Ascending aorta (tissue), 2 donors: ENCODE data around the gene FXYD2. TPM values are rescaled to one million over a fixed set of nuclear protein-coding genes. Genes with fewer than 3 reads are reported as not detected.

Experiments used
- DNase-seq, 2 donors: peaks; one replicate each; pipeline ENCODE4 v3.0.0-alpha.2; 2019; ENCODE audit warnings: low spot score in 2 of 2
- H3K27ac ChIP-seq, 2 donors: fragments of 200-600 bp; sonication (generic); one replicate each; pipeline ENCODE4 v1.5.1; 2016 to 2017; ENCODE audit warnings: mild to moderate bottlenecking in 1 of 2
- H3K27me3 ChIP-seq: fragments of 200-600 bp; sonication (generic); one replicate; pipeline ENCODE4 v1.5.1; 2017
- H3K36me3 ChIP-seq, 2 donors: fragments of 200-600 bp; sonication (generic); one replicate each; pipeline ENCODE4 v1.5.1; 2016
- H3K4me1 ChIP-seq, 2 donors: fragments of 200-600 bp; sonication (generic); one replicate each; pipeline ENCODE4 v1.5.1; 2016 to 2017; ENCODE audit warnings: mild to moderate bottlenecking in 1 of 2
- H3K4me3 ChIP-seq, 2 donors: fragments of 200-600 bp; sonication (generic); one replicate each; pipeline ENCODE4 v1.5.1; 2016 to 2017; ENCODE audit warnings: mild to moderate bottlenecking in 1 of 2
- H3K9me3 ChIP-seq, 2 donors: fragments of 200-600 bp; sonication (generic); one replicate each; pipeline ENCODE4 v1.5.1; 2016
- intact Hi-C: fragments of 100-400 bp; cut with DNase I; formaldehyde crosslinking; loops from one replicate; pipeline ENCODE4 v1.15.1; 2023
- total RNA-seq: library from RNA; depleted of rRNA; stranded (reverse); fragments of >200 nt; gene quantifications from one replicate; pipeline ENCODE4 v1.1.0, GENCODE V29; 2016
- TF ChIP-seq, protein P1 (sequence below), 3 experiments: fragments of 200-600 bp in 2 of 3; fragments of 450-650 bp in 1 of 3; sonication (generic) in 2 of 3; IDR thresholded peaks; one replicate each; pipeline ENCODE4 v1.5.1; 2016 to 2019; ENCODE audit warnings: antibody characterized with exemption in 3 of 3, mild to moderate bottlenecking in 1 of 3, moderate library complexity in 1 of 3

The FXYD2 gene
- total RNA-seq, 1 donor from 2014 or later, result not detected

DNA sequence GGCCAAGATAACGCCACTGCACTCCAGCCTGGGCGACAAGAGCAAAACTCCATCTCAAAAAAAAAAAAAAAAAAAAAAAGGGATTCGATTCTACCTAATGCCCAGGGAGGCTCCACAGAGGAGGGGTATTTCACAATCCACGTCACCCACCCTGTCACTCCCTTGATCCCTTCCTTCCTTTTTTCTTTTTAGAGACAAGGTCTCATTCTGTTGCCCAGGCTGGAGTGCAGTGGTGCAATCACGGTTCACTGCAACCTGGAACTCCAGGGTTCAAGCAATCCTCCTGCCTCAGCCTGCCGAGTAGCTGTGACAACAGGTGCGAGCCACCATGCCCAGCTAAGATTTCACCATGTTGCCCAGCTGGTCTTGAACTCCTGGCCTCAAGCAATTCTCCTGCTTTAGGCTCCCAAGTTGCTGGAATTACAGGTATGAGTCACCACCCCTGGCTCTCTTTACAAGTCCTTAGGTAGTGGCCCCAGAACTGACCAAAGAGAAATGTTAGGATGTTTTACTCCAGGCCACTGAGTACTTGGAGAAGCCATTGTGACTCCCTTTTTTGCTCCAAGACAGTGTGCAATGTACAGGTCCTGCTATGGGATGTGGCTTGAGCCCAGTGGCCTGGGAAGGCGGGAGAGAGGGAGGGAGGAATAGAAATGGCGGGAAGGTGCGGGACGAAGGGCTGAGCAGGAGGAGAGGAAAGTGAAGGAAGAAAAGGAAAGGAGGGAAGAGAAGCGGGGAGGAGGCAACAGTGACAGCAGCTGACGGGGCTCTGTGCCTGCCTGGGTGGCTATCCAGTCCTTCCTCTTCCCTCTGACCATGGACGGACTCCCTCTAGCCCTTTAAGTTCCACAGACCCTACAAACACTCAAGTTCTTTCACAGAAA is 11.8 kb upstream of the FXYD2 start:
- no peaks in the 10 kb centered on the region for H3K27me3 ChIP-seq
- H3K27ac ChIP-seq, result no peak overlapping the region
- no peaks in the 10 kb centered on the region for H3K36me3 ChIP-seq
- H3K4me1 ChIP-seq, result no peaks in the 10 kb centered on the region
- H3K4me3 ChIP-seq, result no peak overlapping the region
- no peak for DNase-seq
- TF ChIP-seq, protein P1, sequence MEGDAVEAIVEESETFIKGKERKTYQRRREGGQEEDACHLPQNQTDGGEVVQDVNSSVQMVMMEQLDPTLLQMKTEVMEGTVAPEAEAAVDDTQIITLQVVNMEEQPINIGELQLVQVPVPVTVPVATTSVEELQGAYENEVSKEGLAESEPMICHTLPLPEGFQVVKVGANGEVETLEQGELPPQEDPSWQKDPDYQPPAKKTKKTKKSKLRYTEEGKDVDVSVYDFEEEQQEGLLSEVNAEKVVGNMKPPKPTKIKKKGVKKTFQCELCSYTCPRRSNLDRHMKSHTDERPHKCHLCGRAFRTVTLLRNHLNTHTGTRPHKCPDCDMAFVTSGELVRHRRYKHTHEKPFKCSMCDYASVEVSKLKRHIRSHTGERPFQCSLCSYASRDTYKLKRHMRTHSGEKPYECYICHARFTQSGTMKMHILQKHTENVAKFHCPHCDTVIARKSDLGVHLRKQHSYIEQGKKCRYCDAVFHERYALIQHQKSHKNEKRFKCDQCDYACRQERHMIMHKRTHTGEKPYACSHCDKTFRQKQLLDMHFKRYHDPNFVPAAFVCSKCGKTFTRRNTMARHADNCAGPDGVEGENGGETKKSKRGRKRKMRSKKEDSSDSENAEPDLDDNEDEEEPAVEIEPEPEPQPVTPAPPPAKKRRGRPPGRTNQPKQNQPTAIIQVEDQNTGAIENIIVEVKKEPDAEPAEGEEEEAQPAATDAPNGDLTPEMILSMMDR (IDR thresholded peaks at IDR 0.05), result no peak
- intact Hi-C loops, result no loop called here
- H3K9me3 ChIP-seq, result no peaks in the 10 kb centered on the region

DNA sequence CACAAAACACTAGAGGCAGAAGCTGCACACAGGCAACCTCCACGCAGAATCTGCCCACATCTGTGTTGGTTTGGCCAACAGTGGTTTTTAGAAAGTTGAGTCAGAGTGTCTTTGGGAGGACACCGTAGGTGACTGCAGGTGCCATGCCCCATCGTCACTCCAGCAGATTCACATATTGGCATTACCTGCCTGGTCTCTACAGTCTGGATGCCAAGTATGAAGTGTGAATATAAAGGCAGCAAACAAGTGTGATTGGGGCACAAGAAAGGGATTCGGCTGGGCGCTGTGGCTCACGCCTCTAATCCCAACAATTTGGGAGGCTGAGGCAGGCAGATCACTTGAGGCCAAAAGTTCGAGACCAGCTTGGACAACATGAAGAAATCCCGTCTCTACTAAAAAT is 11.0 kb upstream of the FXYD2 start:
- intact Hi-C loops, result no loop called here

DNA sequence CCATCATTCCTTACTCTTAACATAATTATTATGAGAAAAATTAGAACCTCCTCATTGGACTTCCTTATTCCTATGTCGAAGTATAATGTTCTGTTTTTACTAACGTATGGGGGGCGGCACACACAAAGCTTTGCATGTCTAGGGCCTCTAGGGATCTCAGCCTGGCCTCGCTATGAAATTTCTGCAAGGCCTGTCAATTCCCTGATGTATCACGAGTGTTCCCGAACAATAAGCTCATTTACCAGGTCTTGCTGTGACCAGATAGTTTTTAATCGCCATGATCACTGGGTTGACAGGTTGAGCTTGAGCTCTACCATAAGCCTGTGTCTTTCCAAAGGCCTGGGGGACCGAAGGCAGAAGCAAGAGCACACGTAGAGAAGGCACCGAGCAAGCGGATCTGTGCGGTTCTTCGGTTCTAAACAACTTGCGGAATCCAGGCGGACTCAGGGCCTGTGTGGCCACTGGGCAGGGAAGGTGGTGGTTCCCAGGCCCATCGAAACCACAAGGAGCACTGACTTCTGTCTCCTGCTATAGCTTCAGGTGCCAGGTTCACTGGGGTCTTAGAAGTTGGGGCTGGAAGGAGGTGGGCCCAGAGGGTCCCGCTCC is 10.4 kb upstream of the FXYD2 start:
- no peak overlapping the region for H3K27ac ChIP-seq
- intact Hi-C loops, result no loop called here
- no peaks in the 10 kb centered on the region for H3K9me3 ChIP-seq
- H3K36me3 ChIP-seq, result no peaks in the 10 kb centered on the region
- no peaks in the 10 kb centered on the region for H3K4me1 ChIP-seq
- H3K27me3 ChIP-seq, result no peaks in the 10 kb centered on the region
- no peak for DNase-seq
- TF ChIP-seq, protein P1 (IDR thresholded peaks at IDR 0.05), result no peak
- H3K4me3 ChIP-seq, result no peak overlapping the region

More for the DNA sequence above, 11.0 kb upstream of the FXYD2 start:
- TF ChIP-seq, protein P1 (IDR thresholded peaks at IDR 0.05), result no peak
- no peak for DNase-seq
- H3K27ac ChIP-seq, result no peak overlapping the region
- H3K9me3 ChIP-seq, result no peaks in the 10 kb centered on the region
- no peaks in the 10 kb centered on the region for H3K4me1 ChIP-seq
- no peak overlapping the region for H3K4me3 ChIP-seq
- no peaks in the 10 kb centered on the region for H3K27me3 ChIP-seq
- H3K36me3 ChIP-seq, result no peaks in the 10 kb centered on the region

DNA sequence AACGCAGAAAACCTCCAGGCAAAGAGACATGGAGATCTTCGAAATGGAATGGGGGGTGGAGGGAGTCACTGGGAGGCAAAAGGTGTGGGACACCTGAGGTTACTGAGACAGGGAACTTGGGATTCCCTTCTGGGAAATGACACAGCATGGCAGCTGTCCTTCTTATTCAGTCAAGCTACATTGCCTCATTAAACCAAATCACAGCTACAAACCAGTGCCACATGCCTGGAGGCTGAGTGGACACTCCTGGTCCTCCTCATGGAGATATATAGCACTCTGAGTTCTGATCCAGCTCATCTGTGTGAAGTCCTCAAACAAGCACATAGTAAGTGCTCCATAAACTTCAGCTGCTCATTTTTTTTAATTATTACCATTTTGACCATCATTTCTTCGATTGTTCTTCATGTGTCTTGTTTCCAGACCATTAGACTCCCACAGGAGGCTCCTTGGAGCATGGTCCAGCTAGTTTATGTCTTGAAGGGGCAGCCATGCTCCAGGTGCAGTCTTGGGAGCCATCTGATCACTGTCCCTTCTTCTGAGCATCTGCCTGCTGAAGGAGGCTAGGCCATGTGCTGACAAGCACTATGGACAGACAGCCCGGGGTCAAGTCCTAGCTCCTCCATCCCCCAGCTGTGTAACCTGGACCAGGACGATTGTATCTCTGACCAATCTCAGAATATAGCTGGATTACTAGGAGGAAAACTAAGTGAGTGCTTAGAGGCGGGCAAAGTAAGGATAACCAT is 9.7 kb upstream of the FXYD2 start:
- Histone ChIP-seq H3K36me3 (no peaks in the 10 kb centered on the region), H3K27ac (no peak overlapping the region), H3K27me3 (no peaks in the 10 kb centered on the region), H3K4me3 (no peak overlapping the region), H3K4me1 (no peaks in the 10 kb centered on the region), H3K9me3 (no peaks in the 10 kb centered on the region)
- DNase-seq, result no peak
- intact Hi-C loops, result no loop called here
- TF ChIP-seq, protein P1 (IDR thresholded peaks at IDR 0.05), result no peak

DNA sequence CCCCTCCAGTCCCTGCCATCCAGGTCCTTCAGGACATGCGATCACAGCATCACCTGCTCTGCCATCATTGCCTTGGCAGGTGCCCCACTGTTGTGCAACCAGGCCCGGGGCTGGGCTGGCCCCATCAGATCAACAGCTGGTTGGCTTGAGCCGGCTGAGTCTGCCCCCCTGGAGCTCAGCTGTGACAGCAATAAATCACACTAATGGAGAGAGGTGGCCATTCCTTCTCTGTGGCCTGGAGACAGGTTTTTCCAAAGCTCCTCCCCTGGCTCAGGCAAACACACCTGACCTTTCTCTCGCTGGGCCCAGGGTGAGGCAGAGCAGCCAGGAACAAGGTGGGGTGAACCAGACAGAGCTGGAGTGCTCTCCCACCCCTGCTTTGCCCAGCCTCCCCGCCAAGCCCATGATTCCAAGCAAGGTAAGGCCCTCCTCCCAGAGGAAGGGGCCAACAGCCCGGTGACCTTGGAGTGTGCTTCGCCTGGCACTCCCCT is 8.9 kb upstream of the FXYD2 start:
- intact Hi-C loops, result no loop called here
- DNase-seq, result no peak
- H3K27ac ChIP-seq, result no peak overlapping the region
- H3K27me3 ChIP-seq, result no peaks in the 10 kb centered on the region
- no peaks in the 10 kb centered on the region for H3K36me3 ChIP-seq
- H3K4me3 ChIP-seq, result no peak overlapping the region
- TF ChIP-seq, protein P1 (IDR thresholded peaks at IDR 0.05), result no peak
- H3K9me3 ChIP-seq, result no peaks in the 10 kb centered on the region
- no peaks in the 10 kb centered on the region for H3K4me1 ChIP-seq
